ENCODE measurements around the gene C3.

- TF ChIP-seq CTCF (IDR thresholded peaks at IDR 0.05 in 8 of 11, conservative IDR thresholded peaks at IDR 0.05 in 3 of 11) (peak; percentile 44 to 81 (median 71)), POLR2A (IDR thresholded peaks at IDR 0.05) (no peak), POLR2AphosphoS5 (IDR thresholded peaks at IDR 0.05) (peak; percentile 56 to 63 (median 62))
Observed at GRCh38 chr19:6736169-6736916, 15.9 kb upstream of the C3 start.

Data from spleen (tissue), 7 donors.